ENCODE data around the gene SNAI3.

Gene SNAI3

DNA sequence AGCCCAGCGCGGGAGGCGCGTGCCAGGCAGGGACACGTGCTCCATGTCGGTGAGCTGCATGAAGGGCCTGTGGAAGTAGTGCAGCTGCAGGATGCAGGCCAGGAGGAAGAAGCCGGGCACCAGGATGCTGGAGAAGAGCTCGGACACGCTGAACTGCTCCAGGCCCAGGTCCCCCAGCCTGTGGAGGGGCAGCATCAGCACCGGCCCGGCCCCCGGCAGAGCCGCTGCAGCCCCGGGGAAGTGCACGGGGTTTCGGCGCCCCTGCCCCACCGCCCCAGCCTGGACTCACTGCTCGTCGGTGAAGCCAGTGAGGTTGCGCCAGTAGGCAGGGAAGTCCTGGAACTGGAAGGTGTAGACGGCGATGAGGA, 48.0 kb upstream of the SNAI3 start:
- no peaks in the 10 kb centered on the region for H3K27me3 ChIP-seq (ENCODE audit: insufficient read depth, low read depth)
- H3K4me1 ChIP-seq (ENCODE audit: low read depth, poor library complexity, severe bottlenecking): no peaks in the 10 kb centered on the region
- no peak overlapping the region for H3K4me3 ChIP-seq (IDR thresholded peaks at IDR 0.05; ENCODE audit: insufficient read depth, low read depth, low read length)
- H3K4me2 ChIP-seq: no peak overlapping the region
- no peak overlapping the region for H3K9ac ChIP-seq
- H2AFZ ChIP-seq (ENCODE audit: low read depth): no peak overlapping the region
- no peaks in the 10 kb centered on the region; the same call in 1 of the 2 replicates for H3K36me3 ChIP-seq (ENCODE audit: insufficient read depth)
- TF ChIP-seq, protein P1, sequence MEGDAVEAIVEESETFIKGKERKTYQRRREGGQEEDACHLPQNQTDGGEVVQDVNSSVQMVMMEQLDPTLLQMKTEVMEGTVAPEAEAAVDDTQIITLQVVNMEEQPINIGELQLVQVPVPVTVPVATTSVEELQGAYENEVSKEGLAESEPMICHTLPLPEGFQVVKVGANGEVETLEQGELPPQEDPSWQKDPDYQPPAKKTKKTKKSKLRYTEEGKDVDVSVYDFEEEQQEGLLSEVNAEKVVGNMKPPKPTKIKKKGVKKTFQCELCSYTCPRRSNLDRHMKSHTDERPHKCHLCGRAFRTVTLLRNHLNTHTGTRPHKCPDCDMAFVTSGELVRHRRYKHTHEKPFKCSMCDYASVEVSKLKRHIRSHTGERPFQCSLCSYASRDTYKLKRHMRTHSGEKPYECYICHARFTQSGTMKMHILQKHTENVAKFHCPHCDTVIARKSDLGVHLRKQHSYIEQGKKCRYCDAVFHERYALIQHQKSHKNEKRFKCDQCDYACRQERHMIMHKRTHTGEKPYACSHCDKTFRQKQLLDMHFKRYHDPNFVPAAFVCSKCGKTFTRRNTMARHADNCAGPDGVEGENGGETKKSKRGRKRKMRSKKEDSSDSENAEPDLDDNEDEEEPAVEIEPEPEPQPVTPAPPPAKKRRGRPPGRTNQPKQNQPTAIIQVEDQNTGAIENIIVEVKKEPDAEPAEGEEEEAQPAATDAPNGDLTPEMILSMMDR (conservative IDR thresholded peaks at IDR 0.05; ENCODE audit: low read depth, low read length): no peak
- peaks cover 4% of the 10 kb centered on the region; the same call in 1 of the 2 replicates for H3K79me2 ChIP-seq (ENCODE audit: insufficient read depth, low read depth)
- H4K20me1 ChIP-seq (ENCODE audit: insufficient read depth): no peaks in the 10 kb centered on the region
- H3K27ac ChIP-seq: no peak overlapping the region

DNA sequence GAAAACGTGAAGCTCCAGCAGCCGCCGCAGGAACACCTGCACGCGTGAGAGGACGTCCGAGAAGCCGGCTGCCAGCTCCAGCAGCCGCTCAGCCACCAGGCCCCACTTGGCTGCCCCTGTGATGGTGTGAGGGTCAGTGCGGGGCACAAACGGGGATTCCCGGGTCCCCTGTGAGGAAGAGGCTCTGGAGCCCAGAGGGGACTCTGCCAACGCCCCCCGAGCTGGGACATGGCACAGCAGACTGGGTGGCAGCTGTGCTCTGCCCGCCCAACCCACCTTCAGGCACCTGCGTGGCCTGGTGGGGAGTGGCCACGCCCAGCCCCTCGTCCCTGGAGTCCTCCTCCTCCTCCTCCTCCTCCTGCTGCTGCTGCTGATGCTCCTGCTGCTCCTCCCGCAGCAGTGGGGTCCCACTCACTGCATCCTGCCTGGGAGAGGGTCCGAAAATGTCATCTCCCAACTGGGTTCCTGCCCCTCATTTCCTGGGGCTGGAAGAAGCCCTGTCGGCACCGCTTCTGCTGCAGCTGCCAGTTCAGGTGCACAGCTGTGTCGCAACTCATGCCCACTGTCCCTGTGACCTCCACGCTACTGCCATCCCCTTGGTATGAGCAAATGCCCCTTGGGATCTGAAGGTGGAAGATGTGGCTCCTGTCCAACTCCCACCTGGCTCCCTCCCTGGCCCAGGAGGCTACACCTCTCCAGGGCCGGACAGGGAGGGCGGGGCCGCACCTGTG, 47.5 kb upstream of the SNAI3 start:
- H3K4me3 ChIP-seq (IDR thresholded peaks at IDR 0.05; ENCODE audit: insufficient read depth, low read depth, low read length): no peak overlapping the region
- H3K27me3 ChIP-seq (ENCODE audit: insufficient read depth, low read depth): no peaks in the 10 kb centered on the region
- no peak overlapping the region for H3K4me2 ChIP-seq
- H3K4me1 ChIP-seq (ENCODE audit: low read depth, poor library complexity, severe bottlenecking): no peaks in the 10 kb centered on the region
- H4K20me1 ChIP-seq (ENCODE audit: insufficient read depth): no peaks in the 10 kb centered on the region
- H3K79me2 ChIP-seq (ENCODE audit: insufficient read depth, low read depth): peaks cover 4% of the 10 kb centered on the region; the same call in 1 of the 2 replicates
- H3K27ac ChIP-seq: no peak overlapping the region
- TF ChIP-seq, protein P1 (conservative IDR thresholded peaks at IDR 0.05; ENCODE audit: low read depth, low read length): no peak
- no peak overlapping the region for H2AFZ ChIP-seq (ENCODE audit: low read depth)
- no peaks in the 10 kb centered on the region; the same call in 1 of the 2 replicates for H3K36me3 ChIP-seq (ENCODE audit: insufficient read depth)
- no peak overlapping the region for H3K9ac ChIP-seq

DNA sequence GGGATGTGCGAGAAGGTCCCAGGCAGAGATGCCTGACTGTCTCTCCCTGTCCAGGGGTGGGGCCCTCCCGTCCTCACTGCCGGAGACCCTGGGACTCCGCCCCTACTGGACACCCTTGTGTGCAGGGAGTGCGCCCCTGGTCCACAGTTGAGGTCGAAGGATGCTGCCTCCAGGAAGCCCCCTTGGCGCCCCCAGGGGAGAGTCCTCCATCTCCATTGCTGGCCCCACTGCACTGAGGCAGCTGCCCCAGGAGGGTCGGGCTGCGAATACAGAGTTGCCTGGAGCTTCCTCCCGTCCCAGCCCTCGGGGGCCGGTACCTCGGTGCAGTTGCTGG, 46.6 kb upstream of the SNAI3 start:
- Histone ChIP-seq H3K9ac (no peak overlapping the region), H3K79me2 (ENCODE audit: insufficient read depth, low read depth) (0 out of 2 replicates have a peak, but pooled peaks cover 4% of the 10 kb centered on the region), H3K4me2 (no peak overlapping the region), H3K4me1 (ENCODE audit: low read depth, poor library complexity, severe bottlenecking) (no peaks in the 10 kb centered on the region), H2AFZ (ENCODE audit: low read depth) (no peak overlapping the region), H3K27me3 (ENCODE audit: insufficient read depth, low read depth) (no peaks in the 10 kb centered on the region), H3K36me3 (ENCODE audit: insufficient read depth) (no peaks in the 10 kb centered on the region; the same call in 1 of the 2 replicates), H4K20me1 (ENCODE audit: insufficient read depth) (no peaks in the 10 kb centered on the region), H3K4me3 (IDR thresholded peaks at IDR 0.05; ENCODE audit: insufficient read depth, low read depth, low read length) (no peak overlapping the region), H3K27ac (no peak overlapping the region)
- TF ChIP-seq, protein P1 (conservative IDR thresholded peaks at IDR 0.05; ENCODE audit: low read depth, low read length): no peak

DNA sequence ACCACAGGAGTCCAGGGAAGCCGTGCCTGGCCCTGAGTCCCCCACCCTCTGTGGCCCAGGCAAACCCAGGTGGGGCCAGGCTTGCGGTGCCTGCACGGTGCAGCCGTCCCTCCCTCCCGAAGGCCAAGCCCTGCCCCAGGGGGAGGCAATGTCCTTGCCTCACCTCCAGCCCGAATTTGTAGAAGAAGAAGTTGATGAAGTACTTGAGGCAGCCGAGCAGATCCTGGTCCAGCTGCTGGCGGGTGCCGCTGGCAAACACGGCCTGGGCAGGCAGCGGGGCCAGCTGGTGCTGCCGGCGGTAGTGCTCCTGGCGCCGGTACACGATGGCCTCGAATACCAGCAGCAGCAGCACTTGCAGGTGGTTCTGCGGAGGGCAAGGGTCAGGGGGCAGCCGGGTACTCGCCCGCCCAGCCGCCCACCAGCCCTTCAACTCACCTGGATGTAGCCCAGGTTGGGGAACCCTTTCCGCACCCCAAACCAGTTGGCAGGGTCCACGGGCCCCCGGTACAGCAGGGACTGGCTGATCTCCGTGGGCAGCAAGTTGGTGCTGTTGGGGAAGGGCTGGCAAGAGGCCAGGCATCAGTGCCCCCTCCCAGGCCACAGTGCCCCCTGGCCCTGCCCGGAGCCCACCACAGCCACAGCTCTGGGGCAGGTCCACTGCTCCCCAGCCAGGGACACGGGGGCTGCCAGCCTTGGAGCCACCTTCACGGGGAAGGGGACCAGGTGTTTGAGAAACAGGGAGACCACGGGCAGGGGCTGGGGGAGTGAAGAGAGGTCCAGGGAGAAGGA, 46.1 kb upstream of the SNAI3 start:
- TF ChIP-seq, protein P1 (conservative IDR thresholded peaks at IDR 0.05; ENCODE audit: low read depth, low read length): no peak
- H3K79me2 ChIP-seq (ENCODE audit: insufficient read depth, low read depth): 0 out of 2 replicates have a peak, but pooled peaks cover 4% of the 10 kb centered on the region
- no peak overlapping the region for H3K27ac ChIP-seq

More for the DNA sequence above, 46.1 kb upstream of the SNAI3 start:
- H3K36me3 ChIP-seq (ENCODE audit: insufficient read depth): no peaks in the 10 kb centered on the region; the same call in 1 of the 2 replicates
- no peak overlapping the region for H3K4me2 ChIP-seq
- no peak overlapping the region for H3K9ac ChIP-seq
- H3K4me1 ChIP-seq (ENCODE audit: low read depth, poor library complexity, severe bottlenecking): no peaks in the 10 kb centered on the region
- no peaks in the 10 kb centered on the region for H4K20me1 ChIP-seq (ENCODE audit: insufficient read depth)
- H2AFZ ChIP-seq (ENCODE audit: low read depth): no peak overlapping the region
- no peak overlapping the region for H3K4me3 ChIP-seq (IDR thresholded peaks at IDR 0.05; ENCODE audit: insufficient read depth, low read depth, low read length)
- H3K27me3 ChIP-seq (ENCODE audit: insufficient read depth, low read depth): no peaks in the 10 kb centered on the region

All from KMS-11 (cell line).